Fibroblast of skin of back (primary cell): Measurements from ENCODE around the gene POLR3E.
"Not testable (repeated sequence)": the region's sequence is repeated elsewhere in the genome, so short reads cannot be mapped to it uniquely, and the experiment has no call there.

Source experiments
- DNase-seq: peaks from one replicate; pipeline ENCODE4 v3.0.0-alpha.2; 2013

POLR3E gene

DNA sequence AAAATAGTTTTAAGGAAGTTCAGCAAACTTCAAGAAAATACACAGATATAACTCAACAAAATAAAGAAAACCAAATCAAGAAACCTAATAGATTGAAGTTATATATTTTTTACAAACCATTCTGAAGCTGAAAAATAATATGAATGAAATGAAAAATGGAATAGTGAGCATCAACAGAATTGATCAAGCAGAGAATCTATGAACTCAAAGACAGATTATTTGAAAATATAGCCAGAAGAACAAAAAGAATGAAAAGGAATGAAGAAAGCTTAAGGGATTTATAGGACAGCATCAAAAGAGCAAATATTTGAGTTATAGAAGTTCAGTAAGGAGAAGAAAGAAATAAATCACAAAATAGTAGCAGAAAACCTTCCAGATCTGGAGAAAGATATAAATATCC lies 39.4 kb downstream of the POLR3E start:
- no peak for DNase-seq

GRCh38 chr16:22337045-22337444 lies 39.8 kb downstream of the POLR3E start:
- DNase-seq: no peak

- peak; percentile 50 for DNase-seq
These were observed 40.8 kb downstream of the POLR3E start for GRCh38 chr16:22337849-22338635.

DNA sequence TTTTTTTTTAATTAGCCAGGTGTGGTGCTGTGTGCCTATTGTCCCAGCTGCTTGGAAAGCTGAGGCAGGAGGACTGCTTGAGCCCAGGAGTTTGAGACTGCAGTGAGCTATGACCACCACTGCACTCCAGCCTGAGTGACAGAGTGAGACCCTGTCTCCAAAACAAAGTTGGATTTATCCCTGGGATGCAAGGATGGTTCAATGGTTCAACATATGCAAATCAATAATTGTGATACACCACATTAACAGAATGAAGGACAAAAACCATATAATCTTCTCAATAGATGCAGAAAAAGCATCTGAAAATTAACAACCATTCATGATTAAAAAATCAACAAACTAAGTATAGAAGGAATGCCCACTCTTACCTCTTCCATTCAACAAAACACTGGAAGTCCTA lies 43.7 kb downstream of the POLR3E start:
- no peak for DNase-seq

- DNase-seq: no peak
These were observed 44.9 kb downstream of the POLR3E start for GRCh38 chr16:22342082-22342481.

GRCh38 chr16:22346483-22346882 lies 49.3 kb downstream of the POLR3E start:
- DNase-seq: no peak

GRCh38 chr16:22347100-22347820 lies 50.1 kb downstream of the POLR3E start:
- no peak for DNase-seq

DNA sequence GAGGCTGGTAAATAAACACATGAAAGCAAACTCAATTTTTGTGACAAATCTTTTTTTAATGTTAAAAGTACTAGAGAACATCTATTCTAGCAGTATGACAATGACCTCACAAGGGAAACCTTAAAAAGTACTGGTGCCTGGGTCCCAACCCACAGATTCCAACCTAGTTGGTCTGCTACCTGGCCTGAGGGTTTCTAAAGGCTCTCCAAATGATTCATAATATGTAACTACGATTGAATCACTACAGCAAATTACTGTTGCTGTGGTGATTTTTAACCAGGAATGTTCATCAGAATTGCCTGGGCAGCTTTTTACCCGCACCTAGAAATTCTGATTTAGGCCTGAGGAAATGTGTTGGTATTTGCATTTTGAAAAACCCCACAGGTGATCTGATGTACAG lies 51.1 kb downstream of the POLR3E start:
- no peak for DNase-seq

DNA sequence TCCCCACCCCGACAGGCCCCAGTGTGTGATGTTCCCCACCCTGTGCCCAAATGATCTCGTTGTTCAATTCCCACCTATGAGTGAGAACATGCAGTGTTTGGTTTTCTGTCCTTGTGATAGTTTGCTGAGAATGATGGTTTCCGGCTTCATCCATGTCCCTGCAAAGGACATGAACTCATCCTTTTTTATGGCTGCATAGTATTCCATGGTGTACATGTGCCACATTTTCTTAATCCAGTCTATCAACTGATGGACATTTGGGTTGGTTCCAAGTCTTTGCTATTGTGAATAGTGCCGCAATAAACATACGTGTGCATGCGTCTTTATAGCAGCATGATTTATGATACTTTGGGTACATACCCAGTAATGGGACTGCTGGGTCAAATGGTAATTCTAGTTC lies 53.8 kb downstream of the POLR3E start:
- DNase-seq: not testable (repeated sequence)

DNA sequence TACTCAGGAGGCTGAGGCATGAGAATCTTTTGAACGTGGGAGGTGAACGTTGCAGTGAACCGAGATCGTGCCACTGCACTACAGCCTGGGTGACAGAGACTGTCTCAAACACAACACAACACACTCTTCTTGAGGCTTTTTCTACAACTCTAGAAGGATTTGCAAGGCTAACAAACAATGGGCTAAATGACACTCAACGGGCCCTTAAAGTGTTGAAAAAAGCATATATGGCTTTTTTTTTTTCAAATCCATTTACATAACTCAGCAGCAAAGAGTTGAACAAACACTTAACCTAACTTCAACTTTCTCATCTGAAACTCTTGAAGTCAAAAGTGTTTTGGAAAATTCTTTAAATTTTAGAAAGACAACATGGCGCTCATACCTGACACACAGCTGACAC lies 54.9 kb downstream of the POLR3E start:
- no peak for DNase-seq

- no peak for DNase-seq
These were observed 55.5 kb downstream of the POLR3E start for GRCh38 chr16:22352723-22353122.

- DNase-seq: peak; percentile 83
These were observed 56.1 kb downstream of the POLR3E start for GRCh38 chr16:22353191-22353919.

GRCh38 chr16:22353933-22354541 lies 56.8 kb downstream of the POLR3E start:
- no peak for DNase-seq

- no peak for DNase-seq
These were observed 58.3 kb downstream of the POLR3E start for GRCh38 chr16:22355487-22355908.

DNA sequence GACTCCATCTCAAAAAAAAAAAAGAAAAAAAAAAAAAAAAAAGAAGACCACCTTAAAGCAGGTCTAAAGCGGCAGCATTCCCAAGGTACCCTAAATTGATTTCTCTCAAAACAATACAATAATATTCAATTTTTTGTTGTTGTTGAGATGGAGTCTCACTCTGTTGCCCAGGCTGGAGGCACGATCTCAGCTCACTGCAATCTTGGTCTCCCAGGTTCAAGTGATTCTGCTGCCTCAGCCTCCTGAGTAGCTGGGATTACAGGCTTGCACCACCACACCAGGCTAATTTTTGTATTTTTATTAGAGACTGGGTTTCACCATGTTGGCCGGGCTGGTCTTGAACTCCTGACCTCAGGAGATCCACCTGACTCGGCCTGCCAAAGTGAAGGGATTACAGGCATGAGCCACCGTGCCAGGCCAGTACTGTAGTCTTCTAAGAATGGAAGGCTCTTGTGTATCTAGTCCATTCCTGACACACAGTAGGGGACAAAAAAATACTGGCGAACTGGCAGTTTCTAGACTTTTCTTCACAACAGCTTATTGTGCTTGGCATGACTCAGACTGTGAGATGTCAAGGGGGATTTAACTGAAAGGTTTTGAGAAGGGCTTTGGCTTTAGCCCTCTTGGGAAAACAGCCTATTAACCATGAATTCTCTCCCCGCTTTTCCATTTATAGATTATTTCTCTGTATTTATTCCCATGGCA lies 59.9 kb downstream of the POLR3E start:
- DNase-seq: peak; percentile 50

DNA sequence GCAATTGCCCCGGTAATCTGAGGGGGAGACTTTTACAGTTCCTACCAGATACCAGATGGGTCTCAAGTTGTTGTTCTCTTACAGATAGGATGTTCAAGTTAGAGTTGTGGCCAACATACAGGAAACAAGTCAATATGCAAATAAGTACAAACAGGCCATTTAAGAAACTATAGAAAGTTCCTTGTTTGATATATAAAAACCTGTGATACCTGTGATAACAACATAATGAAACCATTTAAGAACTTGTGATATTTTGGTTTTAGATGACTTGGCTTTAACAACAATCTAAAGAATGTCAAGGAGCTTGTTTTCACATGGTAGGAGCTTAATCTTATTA lies 60.4 kb downstream of the POLR3E start:
- no peak for DNase-seq

DNA sequence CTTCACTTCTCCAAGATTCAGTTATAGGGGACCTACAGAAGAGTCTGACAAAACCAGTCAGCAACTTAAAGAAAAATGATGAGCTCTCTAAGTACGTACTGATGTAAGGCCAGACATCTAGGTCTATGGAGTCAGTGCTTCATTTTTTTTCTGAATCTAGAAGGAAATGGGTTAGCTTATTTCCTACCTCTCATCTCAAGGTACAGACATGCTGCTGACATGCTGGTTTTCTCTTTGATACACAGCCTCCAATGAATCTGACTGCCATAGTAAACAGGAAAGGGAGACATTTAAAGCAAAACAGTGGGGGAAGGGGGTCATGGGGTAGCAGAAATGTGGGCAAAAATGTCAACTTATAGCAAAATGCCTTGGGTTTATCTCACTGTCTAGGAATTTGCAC lies 60.8 kb downstream of the POLR3E start:
- peak; percentile 37 for DNase-seq

GRCh38 chr16:22359679-22360078 lies 62.5 kb downstream of the POLR3E start:
- no peak for DNase-seq

GRCh38 chr16:22360963-22361659 lies 63.9 kb downstream of the POLR3E start:
- DNase-seq: no peak

- DNase-seq: no peak
These were observed 67.0 kb downstream of the POLR3E start for GRCh38 chr16:22364241-22364640.

GRCh38 chr16:22366371-22366770 lies 69.2 kb downstream of the POLR3E start:
- no peak for DNase-seq

- DNase-seq: no peak
These were observed 69.7 kb downstream of the POLR3E start for GRCh38 chr16:22366889-22367288.
